ENCODE measurements around the gene EEF2.
A peak's percentile ranks its signal among the peaks of the same experiment; 100 is the strongest.
"Not testable (repeated sequence)": the region's sequence is repeated elsewhere in the genome, so short reads cannot be mapped to it uniquely, and the experiment has no call there.

The EEF2 gene

DNA sequence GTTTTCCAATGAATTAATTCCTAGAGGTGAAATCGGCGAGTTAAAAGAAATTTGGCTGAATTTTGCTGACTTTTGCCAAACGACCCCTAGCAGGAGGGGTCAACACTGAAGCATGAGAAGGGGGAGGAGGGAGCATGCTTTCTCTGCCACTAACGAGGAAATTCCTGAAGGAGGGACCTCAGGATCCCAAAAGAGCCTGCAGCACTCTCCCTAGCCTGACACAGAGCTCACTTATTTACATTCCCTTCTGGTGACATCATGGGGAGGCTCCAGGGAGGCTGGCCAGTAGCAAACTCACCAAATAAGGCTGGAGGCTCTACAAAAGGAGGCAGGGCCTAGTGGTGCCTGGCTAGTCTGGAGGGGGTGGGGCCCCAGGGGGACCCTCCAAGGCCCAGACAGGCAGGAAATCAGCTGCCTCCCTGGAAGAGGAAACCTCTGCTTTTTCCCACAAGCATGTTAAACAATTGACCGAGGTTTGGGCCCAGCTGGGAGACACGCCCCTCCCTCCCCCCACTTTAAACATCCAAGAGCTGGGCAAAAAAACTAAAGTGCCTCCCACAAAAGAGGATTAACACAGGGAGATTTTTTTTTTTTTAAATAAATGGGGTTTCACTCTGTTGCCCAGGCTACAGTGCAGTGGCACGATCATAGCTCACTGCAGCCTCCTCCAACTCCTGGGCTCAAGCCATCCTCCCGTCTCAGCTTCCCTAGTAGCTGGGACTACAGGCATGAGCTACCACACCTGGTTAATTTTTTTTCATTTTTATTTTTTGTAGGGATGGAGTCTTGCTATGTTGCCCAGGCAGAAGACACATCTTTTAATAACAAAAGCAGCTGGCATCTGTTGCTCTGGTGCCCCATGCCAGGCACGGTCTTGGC is 16.5 kb downstream of the EEF2 start:
- Histone ChIP-seq H3K9me3 (ENCODE audit: insufficient read depth, low read depth, low read length) (peaks cover 4% of the 10 kb centered on the region), H4K12ac (ENCODE audit: low read depth, low read length) (peak overlapping the region; percentile 39), H3K79me1 (ENCODE audit: low read length) (peaks cover 27% of the 10 kb centered on the region), H3K9ac (ENCODE audit: low read length) (peak overlapping the region; percentile 99), H2BK5ac (ENCODE audit: low read depth, low read length, poor library complexity) (peak overlapping the region; percentile 89), H3K18ac (ENCODE audit: low read length) (peak overlapping the region; percentile 74), H2BK120ac (ENCODE audit: insufficient read depth, low read length, poor library complexity) (peak overlapping the region; percentile 74), H2AFZ (ENCODE audit: insufficient read depth, low read length, poor library complexity) (no peak overlapping the region), H3K36me3 (ENCODE audit: control insufficient read depth in 1 of 2, insufficient read depth in 2 of 2, low read length in 2 of 2) (peaks cover 42 to 45% of the 10 kb centered on the region in 2 experiments), H3K79me2 (ENCODE audit: control insufficient read depth, insufficient read depth, low read length, poor library complexity) (peaks cover 38% of the 10 kb centered on the region), H3K4me1 (ENCODE audit: control insufficient read depth in 1 of 2, insufficient read depth in 2 of 2, low read length in 2 of 2) (peaks cover 25% of the 10 kb centered on the region in 2 experiments), H3K4me2 (ENCODE audit: low read length) (peak overlapping the region; percentile 83), H3K27me3 (ENCODE audit: insufficient read depth, low read length) (no peaks in the 10 kb centered on the region), H3K4me3 (ENCODE audit: low read depth, low read length) (no peak overlapping the region), H3K14ac (ENCODE audit: low read length) (peak overlapping the region; percentile 53), H4K91ac (ENCODE audit: low read depth, low read length) (peak overlapping the region; percentile 98), H2AK5ac (ENCODE audit: low read length) (peak overlapping the region; percentile 53), H3K23ac (ENCODE audit: low read length) (no peak overlapping the region), H3K27ac (ENCODE audit: low read depth, low read length) (peak overlapping the region; percentile 98), H4K8ac (ENCODE audit: low read depth, low read length) (peak overlapping the region; percentile 51), H2BK12ac (ENCODE audit: low read length) (peak overlapping the region; percentile 51), H3K4ac (ENCODE audit: low read depth, low read length) (peak overlapping the region; percentile 60)
- DNase-seq: peak; percentile 96 to 97
- WGBS (ENCODE audit: extremely low coverage, insufficient coverage, insufficient read length): no CpG with 5 or more reads among the region's 9 CpGs

GRCh38 chr19:3967983-3968382 is 17.3 kb downstream of the EEF2 start:
- Histone ChIP-seq H2BK12ac (ENCODE audit: low read length) (peak overlapping the region; percentile 82), H4K8ac (ENCODE audit: low read depth, low read length) (peak overlapping the region; percentile 24), H3K27ac (ENCODE audit: low read depth, low read length) (peak overlapping the region; percentile 66), H3K36me3 (ENCODE audit: control insufficient read depth in 1 of 2, insufficient read depth in 2 of 2, low read length in 2 of 2) (peaks cover 50 to 53% of the 10 kb centered on the region in 2 experiments), H4K91ac (ENCODE audit: low read depth, low read length) (peak overlapping the region; percentile 52), H2BK5ac (ENCODE audit: low read depth, low read length, poor library complexity) (peak overlapping the region; percentile 22), H3K4ac (ENCODE audit: low read depth, low read length) (peak overlapping the region; percentile 82), H3K79me1 (ENCODE audit: low read length) (peaks cover 27% of the 10 kb centered on the region), H3K14ac (ENCODE audit: low read length) (peak overlapping the region; percentile 48), H3K4me1 (ENCODE audit: control insufficient read depth in 1 of 2, insufficient read depth in 2 of 2, low read length in 2 of 2) (peaks cover 25% of the 10 kb centered on the region in 2 experiments), H3K4me2 (ENCODE audit: low read length) (peak overlapping the region; percentile 50), H3K79me2 (ENCODE audit: control insufficient read depth, insufficient read depth, low read length, poor library complexity) (peaks cover 38% of the 10 kb centered on the region), H3K18ac (ENCODE audit: low read length) (peak overlapping the region; percentile 43)
- not testable (repeated sequence) for H2AFZ ChIP-seq (ENCODE audit: insufficient read depth, low read length, poor library complexity); H3K4me3 ChIP-seq (ENCODE audit: low read depth, low read length); H3K23ac ChIP-seq (ENCODE audit: low read length); DNase-seq; H4K12ac ChIP-seq (ENCODE audit: low read depth, low read length); H3K9me3 ChIP-seq (ENCODE audit: insufficient read depth, low read depth, low read length); H2AK5ac ChIP-seq (ENCODE audit: low read length); H3K27me3 ChIP-seq (ENCODE audit: insufficient read depth, low read length); H3K9ac ChIP-seq (ENCODE audit: low read length); H2BK120ac ChIP-seq (ENCODE audit: insufficient read depth, low read length, poor library complexity)
- WGBS (ENCODE audit: extremely low coverage, insufficient coverage, insufficient read length): no CpG with 5 or more reads among the region's 12 CpGs

GRCh38 chr19:3966051-3967017 is 18.9 kb downstream of the EEF2 start:
- WGBS (ENCODE audit: extremely low coverage, insufficient coverage, insufficient read length): no CpG with 5 or more reads among the region's 30 CpGs

More at GRCh38 chr19:3966051-3967017, 18.9 kb downstream of the EEF2 start:
- Histone ChIP-seq H3K79me1 (ENCODE audit: low read length) (peaks cover 27% of the 10 kb centered on the region), H3K9me3 (ENCODE audit: insufficient read depth, low read depth, low read length) (peaks cover 4% of the 10 kb centered on the region), H3K4me3 (ENCODE audit: low read depth, low read length) (no peak overlapping the region), H3K36me3 (ENCODE audit: control insufficient read depth in 1 of 2, insufficient read depth in 2 of 2, low read length in 2 of 2) (peaks cover 62 to 64% of the 10 kb centered on the region in 2 experiments), H3K27ac (ENCODE audit: low read depth, low read length) (no peak overlapping the region), H3K23ac (ENCODE audit: low read length) (no peak overlapping the region), H2BK12ac (ENCODE audit: low read length) (no peak overlapping the region), H2AFZ (ENCODE audit: insufficient read depth, low read length, poor library complexity) (no peak overlapping the region), H4K91ac (ENCODE audit: low read depth, low read length) (no peak overlapping the region), H2AK5ac (ENCODE audit: low read length) (no peak overlapping the region), H2BK5ac (ENCODE audit: low read depth, low read length, poor library complexity) (no peak overlapping the region), H4K8ac (ENCODE audit: low read depth, low read length) (no peak overlapping the region), H3K4ac (ENCODE audit: low read depth, low read length) (peak overlapping the region; percentile 82), H4K12ac (ENCODE audit: low read depth, low read length) (no peak overlapping the region), H3K14ac (ENCODE audit: low read length) (no peak overlapping the region), H3K79me2 (ENCODE audit: control insufficient read depth, insufficient read depth, low read length, poor library complexity) (peaks cover 38% of the 10 kb centered on the region), H3K4me1 (ENCODE audit: control insufficient read depth in 1 of 2, insufficient read depth in 2 of 2, low read length in 2 of 2) (peaks cover 25% of the 10 kb centered on the region in 2 experiments), H2BK120ac (ENCODE audit: insufficient read depth, low read length, poor library complexity) (peak overlapping the region; percentile 5), H3K27me3 (ENCODE audit: insufficient read depth, low read length) (no peaks in the 10 kb centered on the region), H3K9ac (ENCODE audit: low read length) (no peak overlapping the region), H3K4me2 (ENCODE audit: low read length) (no peak overlapping the region), H3K18ac (ENCODE audit: low read length) (peak overlapping the region; percentile 48)
- DNase-seq: peak in 1 of 2 donors; percentile 55
